Measurements from ENCODE around the gene IL15RA.

DNA sequence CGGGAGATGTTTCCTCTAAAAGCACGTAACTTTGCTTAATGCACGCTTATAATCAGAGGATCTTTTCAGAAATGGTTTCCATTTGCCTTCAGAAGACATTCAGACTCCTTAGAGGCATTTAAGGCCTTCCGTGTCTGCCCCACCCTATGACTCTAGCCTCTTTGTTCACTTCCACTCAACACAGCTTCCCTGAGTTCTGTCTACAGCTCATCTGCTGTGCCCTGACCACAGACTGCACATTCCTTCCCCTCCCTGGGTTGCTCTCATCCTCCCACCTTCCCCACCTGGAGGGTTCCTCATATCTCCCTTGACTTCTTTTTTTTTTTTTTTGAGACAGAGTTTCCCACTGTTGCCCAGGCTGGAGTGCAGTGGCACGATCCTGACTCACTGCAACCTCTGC is 70.7 kb downstream of the IL15RA start:
- TF ChIP-seq CTCF (IDR thresholded peaks at IDR 0.05) (no peak), POLR2A (IDR thresholded peaks at IDR 0.05) (no peak)
